GM21576 (cell line): Measurements from ENCODE around the gene B3GNT7.
A peak's percentile ranks its signal among the peaks of the same experiment; 100 is the strongest.
"Not testable (repeated sequence)": the region's sequence is repeated elsewhere in the genome, so short reads cannot be mapped to it uniquely, and the experiment has no call there.

Experiments used
- ATAC-seq: cut with Tn5 transposase; IDR thresholded peaks from one replicate; pipeline ENCODE4 v1.9.1; 2021; ENCODE audit warnings: mild to moderate bottlenecking, moderate library complexity; ENCODE audit not compliant: unreplicated experiment

The B3GNT7 gene

GRCh38 chr2:231395188-231396057 is at the start of gene B3GNT7:
Gene B3GNT7 (plus strand): TSS chr2:231395710. CDS start chr2:231395804, 94 bp downstream.
- ATAC-seq = no peak

- ATAC-seq = no peak
Observed at GRCh38 chr2:231347081-231347480, 48.4 kb upstream of the B3GNT7 start.

GRCh38 chr2:231347638-231348037 is 47.9 kb upstream of the B3GNT7 start:
- no peak for ATAC-seq

- no peak for ATAC-seq
Observed at GRCh38 chr2:231348173-231348572, 47.3 kb upstream of the B3GNT7 start.

- no peak for ATAC-seq
Observed at GRCh38 chr2:231348704-231349373, 46.7 kb upstream of the B3GNT7 start.

GRCh38 chr2:231349374-231349735 is 46.2 kb upstream of the B3GNT7 start:
- not testable (repeated sequence) for ATAC-seq

GRCh38 chr2:231351648-231352047 is 43.9 kb upstream of the B3GNT7 start:
- no peak for ATAC-seq

GRCh38 chr2:231353469-231353868 is 42.0 kb upstream of the B3GNT7 start:
- ATAC-seq = no peak

- ATAC-seq = no peak
Observed at GRCh38 chr2:231355508-231356465, 39.7 kb upstream of the B3GNT7 start.

- ATAC-seq = no peak
Observed at GRCh38 chr2:231356466-231356844, 39.1 kb upstream of the B3GNT7 start.

- no peak for ATAC-seq
Observed at GRCh38 chr2:231357048-231357447, 38.5 kb upstream of the B3GNT7 start.

- no peak for ATAC-seq
Observed at GRCh38 chr2:231357931-231358330, 37.6 kb upstream of the B3GNT7 start.

- ATAC-seq = no peak
Observed at GRCh38 chr2:231359441-231359840, 36.1 kb upstream of the B3GNT7 start.

- no peak for ATAC-seq
Observed at GRCh38 chr2:231359948-231360347, 35.6 kb upstream of the B3GNT7 start.

GRCh38 chr2:231360401-231360800 is 35.1 kb upstream of the B3GNT7 start:
- no peak for ATAC-seq

- ATAC-seq = no peak
Observed at GRCh38 chr2:231360881-231361371, 34.6 kb upstream of the B3GNT7 start.

- ATAC-seq = peak; percentile 91
Observed at GRCh38 chr2:231361701-231362554, 33.6 kb upstream of the B3GNT7 start.

- no peak for ATAC-seq
Observed at GRCh38 chr2:231362555-231363184, 32.8 kb upstream of the B3GNT7 start.

- no peak for ATAC-seq
Observed at GRCh38 chr2:231364061-231364460, 31.4 kb upstream of the B3GNT7 start.
